ENCODE data around the gene WRAP73.

WRAP73 gene

GRCh38 chr1:3649342-3650247 is at the start of gene WRAP73:
TSS of gene WRAP73 (minus strand) at chr1:3650103. CDS start at chr1:3649999, 104 bp downstream.
- DNase-seq: peak; percentile 90

GRCh38 chr1:3699596-3699995 is 49.7 kb upstream of the WRAP73 start:
- no peak for DNase-seq

GRCh38 chr1:3698660-3699408 is 48.9 kb upstream of the WRAP73 start:
- DNase-seq: no peak

GRCh38 chr1:3697810-3698209 is 47.9 kb upstream of the WRAP73 start:
- DNase-seq: no peak

DNA sequence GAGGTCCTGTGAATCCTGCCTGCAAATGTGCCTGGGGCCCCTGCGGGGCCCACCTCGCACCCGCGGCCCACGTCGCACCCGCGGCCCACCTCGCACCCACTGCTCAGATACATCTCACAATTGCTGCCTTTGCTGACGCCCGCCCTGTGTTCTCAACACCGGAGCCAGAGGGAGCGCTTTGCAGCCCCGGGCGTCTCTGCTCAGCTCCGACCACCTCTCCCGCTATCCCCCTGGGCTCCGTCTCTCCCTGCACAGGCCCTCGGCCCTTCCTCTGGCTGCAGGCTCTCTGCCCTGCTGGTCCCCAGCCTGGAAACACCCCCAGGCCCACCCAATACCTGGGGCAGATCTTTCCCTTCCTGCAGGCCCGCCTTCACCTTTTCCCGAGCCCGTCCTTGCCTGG is 47.2 kb upstream of the WRAP73 start:
- DNase-seq: no peak

DNA sequence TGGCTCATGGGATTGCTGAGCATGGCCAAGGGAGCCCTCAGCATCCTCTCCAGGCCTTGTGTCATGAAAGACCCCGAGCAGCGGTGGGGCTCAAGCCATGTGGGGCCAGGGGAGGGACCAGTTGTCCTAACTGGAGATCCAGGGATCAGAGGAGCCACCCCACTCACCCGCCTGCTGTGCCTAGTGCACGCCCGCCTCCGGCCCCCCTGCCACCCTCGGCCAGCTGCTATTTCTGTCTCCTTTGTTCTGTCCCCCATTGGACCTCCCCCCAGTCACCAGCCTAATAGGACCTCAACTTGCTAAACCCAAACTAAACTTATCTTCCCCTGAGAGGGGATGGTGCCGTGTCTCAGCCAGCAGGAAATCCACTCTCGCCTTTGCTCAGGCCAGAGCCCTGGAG is 46.8 kb upstream of the WRAP73 start:
- DNase-seq: no peak

GRCh38 chr1:3695326-3696217 is 45.7 kb upstream of the WRAP73 start:
- DNase-seq: no peak

GRCh38 chr1:3693321-3693720 is 43.4 kb upstream of the WRAP73 start:
- no peak for DNase-seq

- no peak for DNase-seq
Observed at GRCh38 chr1:3692598-3692997, 42.7 kb upstream of the WRAP73 start.

DNA sequence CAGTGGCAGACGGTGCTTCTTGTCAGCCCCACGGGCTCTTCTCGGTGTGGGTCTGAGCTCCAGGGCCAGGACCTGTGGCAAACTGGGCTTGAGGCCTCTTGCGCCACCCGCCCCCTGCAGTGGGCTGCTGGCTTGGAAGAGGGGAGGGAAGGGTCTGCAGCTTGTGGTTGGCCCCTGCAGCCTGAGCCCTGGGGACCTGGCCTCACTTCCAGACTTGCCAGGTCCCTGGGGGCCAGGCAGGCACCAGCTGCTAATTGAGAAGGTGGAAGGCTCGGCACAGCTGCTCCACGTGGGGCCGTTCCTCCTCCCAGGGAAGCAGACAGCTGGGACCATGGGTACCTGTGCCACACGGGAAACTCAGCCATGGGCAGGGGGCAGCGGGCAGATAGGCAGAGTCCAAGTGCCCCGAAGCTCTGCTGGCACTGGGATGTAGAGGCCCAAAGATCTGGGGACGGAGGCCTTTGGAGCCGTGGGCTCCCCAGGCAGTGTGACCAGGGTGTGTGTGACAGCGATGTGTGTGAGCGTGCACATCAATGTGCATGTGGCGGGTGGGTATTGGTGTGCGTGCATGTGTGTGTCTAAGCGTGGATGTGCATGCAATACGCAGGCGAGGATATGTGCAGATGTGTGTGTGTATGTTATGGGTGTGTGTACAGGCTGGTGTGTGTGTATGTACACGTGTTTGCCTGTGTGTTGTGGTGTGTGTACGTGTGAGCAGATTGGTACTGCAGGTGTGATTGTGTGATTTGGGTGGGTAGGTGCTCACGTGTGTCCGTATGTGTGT is 41.7 kb upstream of the WRAP73 start:
- DNase-seq: no peak

- DNase-seq: no peak
Observed at GRCh38 chr1:3690282-3691065, 40.6 kb upstream of the WRAP73 start.

- no peak for DNase-seq
Observed at GRCh38 chr1:3689138-3689750, 39.3 kb upstream of the WRAP73 start.

DNA sequence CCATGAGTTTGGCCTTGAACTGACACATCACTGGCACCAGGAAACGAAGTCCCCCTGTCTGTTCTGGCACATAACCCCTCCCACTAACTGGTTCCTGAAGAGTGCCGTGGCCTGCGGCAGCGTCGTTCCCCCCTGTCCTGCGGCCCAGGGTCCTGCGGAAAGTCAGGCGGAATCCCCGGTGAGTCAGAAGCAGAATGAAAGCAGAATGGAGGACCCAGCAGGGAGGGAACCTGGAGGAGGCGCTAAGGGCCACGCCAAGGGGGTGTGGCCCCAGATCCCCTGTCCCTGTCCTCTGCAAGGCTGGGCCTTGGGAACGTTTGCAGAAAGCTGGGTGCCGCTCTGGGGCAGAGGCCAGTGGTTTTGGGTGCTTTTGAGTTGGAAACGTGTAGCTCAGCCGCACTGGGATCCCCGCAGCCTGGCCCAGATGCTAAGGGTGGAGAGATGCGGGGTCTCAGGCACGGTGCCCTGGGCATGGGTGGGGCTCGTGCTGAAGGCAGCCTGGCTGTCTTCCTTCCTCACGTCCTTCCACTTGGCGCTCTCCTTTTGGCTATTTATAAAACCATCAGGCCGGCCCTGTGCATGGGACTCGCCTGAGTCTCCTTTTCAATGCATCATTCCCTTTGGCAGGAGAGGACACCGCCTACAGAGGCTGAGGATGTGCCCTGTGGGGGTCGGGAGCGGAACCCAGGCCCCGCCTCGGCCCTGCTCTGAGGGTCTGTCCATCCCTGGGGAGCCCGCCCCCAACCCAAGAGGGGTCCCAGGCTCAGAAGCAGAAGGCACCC is 38.6 kb upstream of the WRAP73 start:
- no peak for DNase-seq

- DNase-seq: no peak
Observed at GRCh38 chr1:3687504-3687903, 37.6 kb upstream of the WRAP73 start.

GRCh38 chr1:3685906-3686305 is 36.0 kb upstream of the WRAP73 start:
- no peak for DNase-seq

DNA sequence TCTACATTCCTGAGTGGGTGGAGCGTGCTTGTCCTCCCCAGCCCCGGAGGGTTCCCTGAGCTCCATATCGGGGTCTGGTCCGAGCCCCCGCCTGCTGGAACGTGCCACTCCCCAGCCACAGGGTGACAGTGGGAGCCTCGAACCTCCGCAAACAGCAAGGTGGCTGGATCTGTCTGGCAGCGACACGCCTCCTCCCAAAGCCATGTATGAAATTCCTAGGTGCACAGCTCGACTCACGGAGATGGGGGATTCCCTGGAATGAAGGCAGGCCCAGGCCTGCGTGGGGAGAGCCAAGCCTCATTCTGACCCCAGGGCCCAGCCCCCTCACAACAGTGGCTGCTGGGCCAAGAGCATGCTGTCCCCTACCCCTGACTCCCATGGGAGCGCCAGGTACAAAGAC is 35.3 kb upstream of the WRAP73 start:
- no peak for DNase-seq

DNA sequence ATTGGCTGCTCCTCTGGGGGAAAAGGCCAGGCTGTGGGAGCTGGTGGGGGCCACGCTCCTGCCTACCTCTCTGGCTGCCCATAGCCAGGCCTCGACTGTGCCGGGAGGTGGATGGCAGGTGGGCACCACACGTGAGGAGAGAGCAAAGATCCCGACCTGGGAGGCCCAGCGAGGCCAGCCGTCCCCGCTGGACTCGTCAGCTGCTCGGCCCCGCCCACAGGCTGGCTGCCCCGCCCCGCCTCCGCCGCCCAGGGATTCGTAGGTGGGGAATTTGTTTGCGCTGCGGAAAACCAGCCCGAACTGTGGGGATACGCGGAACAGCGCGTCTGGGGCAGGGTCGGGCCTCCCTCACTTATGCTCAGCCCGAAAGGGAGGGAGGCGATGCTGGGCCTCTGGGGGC is 34.1 kb upstream of the WRAP73 start:
- no peak for DNase-seq

GRCh38 chr1:3683197-3683596 is 33.3 kb upstream of the WRAP73 start:
- no peak for DNase-seq

- no peak for DNase-seq
Observed at GRCh38 chr1:3681898-3682806, 32.2 kb upstream of the WRAP73 start.
